LNCaP clone FGC (cell line): ENCODE data around the gene MYO1H.

Source experiments
- DNase-seq: peaks from one replicate; pipeline ENCODE4 v3.0.0-alpha.2; 2011; ENCODE audit warnings: low read depth
- H3K4me3 ChIP-seq: 2 replicates; pipeline ENCODE4 v1.5.1; 2011; ENCODE audit warnings: mild to moderate bottlenecking, low read depth, low read length, control low read depth
- TF ChIP-seq, protein P1 (sequence below): IDR thresholded peaks from 2 replicates; pipeline ENCODE4 v1.5.1; 2012; ENCODE audit warnings: mild to moderate bottlenecking; ENCODE audit not compliant: control insufficient read depth, insufficient read depth; ENCODE audit errors: extremely low read depth

The MYO1H gene

DNA sequence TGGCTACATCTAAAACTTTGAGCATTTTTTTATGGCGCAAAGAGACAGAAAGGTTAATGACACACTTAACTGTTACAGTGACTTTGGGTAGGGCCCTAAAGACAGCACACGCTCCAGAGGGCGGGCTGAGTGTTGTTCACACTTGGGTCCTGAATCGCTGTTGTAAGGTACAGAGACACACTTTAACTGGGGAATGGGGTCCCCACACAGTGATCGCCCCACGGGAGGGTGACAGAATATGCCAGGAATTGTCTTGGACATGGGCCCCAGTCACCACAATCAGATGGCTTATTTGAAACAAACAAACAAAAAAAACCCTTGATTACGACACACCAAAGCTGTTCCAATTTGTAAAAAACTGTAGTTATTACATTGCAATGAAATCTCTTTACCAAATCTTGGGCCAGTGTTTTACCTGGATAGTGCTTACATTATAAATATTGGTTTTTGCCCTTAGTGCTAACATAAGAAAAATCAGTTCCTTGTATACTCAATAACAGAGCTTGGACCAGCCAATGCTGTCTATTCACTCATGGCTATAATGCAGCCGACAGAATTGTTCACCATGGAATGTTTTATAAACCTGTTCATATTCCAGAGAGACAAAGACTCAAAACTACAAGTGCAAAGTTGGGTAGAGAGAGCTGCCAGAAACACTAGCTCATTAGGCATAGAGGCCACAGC lies 101.1 kb downstream of the MYO1H start:
- TF ChIP-seq, protein P1, sequence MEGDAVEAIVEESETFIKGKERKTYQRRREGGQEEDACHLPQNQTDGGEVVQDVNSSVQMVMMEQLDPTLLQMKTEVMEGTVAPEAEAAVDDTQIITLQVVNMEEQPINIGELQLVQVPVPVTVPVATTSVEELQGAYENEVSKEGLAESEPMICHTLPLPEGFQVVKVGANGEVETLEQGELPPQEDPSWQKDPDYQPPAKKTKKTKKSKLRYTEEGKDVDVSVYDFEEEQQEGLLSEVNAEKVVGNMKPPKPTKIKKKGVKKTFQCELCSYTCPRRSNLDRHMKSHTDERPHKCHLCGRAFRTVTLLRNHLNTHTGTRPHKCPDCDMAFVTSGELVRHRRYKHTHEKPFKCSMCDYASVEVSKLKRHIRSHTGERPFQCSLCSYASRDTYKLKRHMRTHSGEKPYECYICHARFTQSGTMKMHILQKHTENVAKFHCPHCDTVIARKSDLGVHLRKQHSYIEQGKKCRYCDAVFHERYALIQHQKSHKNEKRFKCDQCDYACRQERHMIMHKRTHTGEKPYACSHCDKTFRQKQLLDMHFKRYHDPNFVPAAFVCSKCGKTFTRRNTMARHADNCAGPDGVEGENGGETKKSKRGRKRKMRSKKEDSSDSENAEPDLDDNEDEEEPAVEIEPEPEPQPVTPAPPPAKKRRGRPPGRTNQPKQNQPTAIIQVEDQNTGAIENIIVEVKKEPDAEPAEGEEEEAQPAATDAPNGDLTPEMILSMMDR: no peak
- DNase-seq: no peak

DNA sequence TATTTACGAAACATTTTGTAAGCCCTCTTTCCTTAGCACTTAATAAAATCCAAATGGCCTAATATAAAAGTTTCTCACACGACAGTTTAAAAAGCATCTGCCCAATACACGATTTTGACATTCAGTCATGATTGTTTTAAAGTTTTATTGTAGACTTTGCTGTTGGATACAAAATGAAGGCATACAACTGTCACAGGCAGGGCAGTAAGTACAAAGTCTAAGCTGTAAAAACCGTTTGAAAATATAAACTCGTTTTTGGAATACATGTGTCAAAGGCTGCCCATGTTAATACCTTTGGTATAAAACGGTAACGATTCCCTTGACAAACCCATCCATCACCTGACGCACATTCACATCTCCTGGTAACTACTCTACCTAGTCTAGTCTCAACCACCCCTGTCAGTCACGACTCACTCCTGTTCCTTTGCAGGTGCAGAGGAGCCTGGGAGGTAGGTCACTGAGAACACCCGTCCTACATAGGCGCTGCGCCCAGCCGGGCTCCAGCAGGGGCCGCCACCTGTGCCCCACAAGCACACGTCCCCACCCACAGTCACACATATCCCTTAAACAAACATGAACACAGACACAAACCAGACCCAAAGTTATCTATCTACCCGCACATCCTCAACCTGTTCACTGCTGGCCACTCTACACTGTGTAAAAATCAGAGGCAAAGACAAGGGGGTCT lies 102.3 kb downstream of the MYO1H start:
- no peak overlapping the region for H3K4me3 ChIP-seq
- DNase-seq: no peak
- TF ChIP-seq, protein P1: no peak

More for the DNA sequence above, 101.1 kb downstream of the MYO1H start:
- H3K4me3 ChIP-seq: no peak overlapping the region

DNA sequence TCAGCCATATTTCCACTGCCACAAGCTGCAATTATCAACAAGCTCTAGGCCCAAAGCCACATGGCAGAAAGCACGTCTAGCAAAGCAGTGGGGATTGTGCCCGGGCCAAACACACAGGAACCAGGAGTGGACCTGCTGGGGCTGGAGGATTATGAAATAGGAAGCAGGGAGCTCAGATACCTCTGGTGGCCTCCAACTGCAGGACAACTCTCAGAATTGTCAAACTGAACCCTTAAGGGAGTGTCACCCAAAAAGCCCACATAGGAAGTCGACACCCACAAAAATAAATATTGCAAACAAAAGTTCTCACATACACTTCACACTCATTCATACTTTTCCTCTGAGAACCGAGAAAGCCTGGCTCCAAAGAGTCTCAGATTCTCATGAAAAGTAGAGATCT lies 103.3 kb downstream of the MYO1H start:
- H3K4me3 ChIP-seq: no peak overlapping the region
- no peak for DNase-seq
- TF ChIP-seq, protein P1: no peak

GRCh38 chr12:109451400-109451799 lies 103.7 kb downstream of the MYO1H start:
- TF ChIP-seq, protein P1: no peak
- H3K4me3 ChIP-seq: no peak overlapping the region
- no peak for DNase-seq

DNA sequence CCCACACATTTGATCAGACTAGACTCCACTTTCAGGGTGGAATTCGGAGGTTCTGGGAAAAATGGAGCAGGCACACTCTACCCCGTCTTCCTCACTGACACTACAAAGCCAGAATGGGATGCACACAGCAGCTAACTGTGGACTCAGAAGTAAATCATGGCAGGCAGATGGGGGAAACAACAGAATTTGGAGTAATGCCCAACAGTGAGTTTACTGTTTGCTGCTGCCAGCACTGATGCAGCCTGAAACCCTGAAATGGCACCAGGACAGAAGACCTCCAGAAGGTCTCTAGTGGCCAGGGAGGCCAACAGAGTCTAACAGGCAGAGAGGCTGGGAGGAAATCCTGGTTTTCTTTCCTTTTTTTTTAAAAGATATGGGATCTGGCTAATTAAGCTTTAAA lies 104.8 kb downstream of the MYO1H start:
- TF ChIP-seq, protein P1: no peak
- DNase-seq: no peak
- H3K4me3 ChIP-seq: no peak overlapping the region

GRCh38 chr12:109455706-109456105 lies 108.0 kb downstream of the MYO1H start:
- no peak overlapping the region for H3K4me3 ChIP-seq
- TF ChIP-seq, protein P1: no peak
- DNase-seq: no peak

- TF ChIP-seq, protein P1: no peak
- DNase-seq: no peak
- H3K4me3 ChIP-seq: no peak overlapping the region
Measured at GRCh38 chr12:109458086-109458485, 110.4 kb downstream of the MYO1H start.
